HEK293T (cell line): ENCODE results near the gene NSDHL.

Experiments
- ARNT ChIP-seq: fragments of 450-650 bp; IDR thresholded peaks from 2 replicates; pipeline ENCODE4 v1.6.1; 2017; ENCODE audit warnings: mild to moderate bottlenecking
- BHLHE40 ChIP-seq: fragments of 450-650 bp; IDR thresholded peaks from 2 replicates; pipeline ENCODE4 v1.6.1; 2016; ENCODE audit warnings: mild to moderate bottlenecking, moderate library complexity, borderline replicate concordance
- CTBP1 ChIP-seq: fragments of 450-650 bp; IDR thresholded peaks from 2 replicates; pipeline ENCODE4 v1.6.1; 2016; ENCODE audit warnings: borderline replicate concordance
- ELF4 ChIP-seq: fragments of 450-650 bp; IDR thresholded peaks from 2 replicates; pipeline ENCODE4 v1.6.1; 2017; ENCODE audit warnings: antibody characterized with exemption
- FOXA1 ChIP-seq: fragments of 450-650 bp; IDR thresholded peaks from 2 replicates; pipeline ENCODE4 v1.6.1; 2016; ENCODE audit warnings: mild to moderate bottlenecking
- FOXK2 ChIP-seq: fragments of 450-650 bp; IDR thresholded peaks from 2 replicates; pipeline ENCODE4 v1.6.1; 2016; ENCODE audit warnings: mild to moderate bottlenecking
- L3MBTL2 ChIP-seq: fragments of 450-650 bp; conservative IDR thresholded peaks from 2 replicates; pipeline ENCODE4 v1.6.1; 2016; ENCODE audit warnings: mild to moderate bottlenecking
- LEF1 ChIP-seq: fragments of 450-650 bp; IDR thresholded peaks from 2 replicates; pipeline ENCODE4 v1.6.1; 2017; ENCODE audit warnings: mild to moderate bottlenecking, borderline replicate concordance
- NFRKB ChIP-seq: fragments of 450-650 bp; IDR thresholded peaks from 2 replicates; pipeline ENCODE4 v1.6.1; 2016; ENCODE audit warnings: mild to moderate bottlenecking, moderate library complexity
- PKNOX1 ChIP-seq: fragments of 450-650 bp; IDR thresholded peaks from 2 replicates; pipeline ENCODE4 v1.6.1; 2016
- SP1 ChIP-seq: fragments of 450-650 bp; IDR thresholded peaks from 2 replicates; pipeline ENCODE4 v1.6.1; 2017
- SUZ12 ChIP-seq: fragments of 450-650 bp; IDR thresholded peaks from 2 replicates; pipeline ENCODE4 v1.6.1; 2016; ENCODE audit warnings: mild to moderate bottlenecking
- TARDBP ChIP-seq: fragments of 450-650 bp; IDR thresholded peaks from 2 replicates; pipeline ENCODE4 v1.6.1; 2016
- ZNF384 ChIP-seq: fragments of 450-650 bp; IDR thresholded peaks from 2 replicates; pipeline ENCODE4 v1.6.1; 2016

GRCh38 chrX:152806035-152806434 is 24.8 kb upstream of the NSDHL start:
- no peak for TF ChIP-seq PKNOX1
- no peak for TF ChIP-seq SP1
- no peak for TF ChIP-seq TARDBP
- TF ChIP-seq ELF4: no peak
- TF ChIP-seq SUZ12: no peak
- TF ChIP-seq LEF1: no peak
- no peak for TF ChIP-seq BHLHE40
- no peak for TF ChIP-seq FOXK2
- TF ChIP-seq FOXA1: no peak
- no peak for TF ChIP-seq CTBP1
- TF ChIP-seq L3MBTL2: no peak
- TF ChIP-seq ZNF384: no peak
- no peak for TF ChIP-seq ARNT
- TF ChIP-seq NFRKB: no peak
